HG03520 (cell line): ENCODE data around the gene JARID2.
"Not testable (repeated sequence)": the region's sequence is repeated elsewhere in the genome, so short reads cannot be mapped to it uniquely, and the experiment has no call there.

Experiments
- ATAC-seq: cut with Tn5 transposase; IDR thresholded peaks from one replicate; pipeline ENCODE4 v1.9.1; 2021; ENCODE audit warnings: mild to moderate bottlenecking, moderate library complexity; ENCODE audit not compliant: unreplicated experiment

The JARID2 gene

DNA sequence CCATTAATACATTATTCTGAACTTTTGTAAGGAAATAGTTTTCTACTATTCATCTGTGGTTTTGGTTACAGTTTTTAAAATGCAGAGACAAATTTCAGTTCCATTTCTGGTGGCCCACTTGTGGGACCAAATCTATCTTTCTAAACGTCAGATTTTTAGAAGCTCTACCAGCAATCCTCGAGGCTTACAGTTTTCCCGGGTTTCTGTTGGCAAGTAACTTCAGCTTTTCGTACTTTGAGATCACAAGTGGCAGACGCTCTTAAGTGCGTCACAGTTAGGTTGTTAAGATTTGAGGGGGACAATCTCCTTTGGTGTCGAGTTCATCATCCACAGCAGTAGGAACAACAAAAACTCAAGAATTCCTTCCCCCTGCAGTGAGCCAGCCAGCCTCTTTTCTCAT is 60.0 kb downstream of the JARID2 start:
- ATAC-seq = peak; percentile 6

DNA sequence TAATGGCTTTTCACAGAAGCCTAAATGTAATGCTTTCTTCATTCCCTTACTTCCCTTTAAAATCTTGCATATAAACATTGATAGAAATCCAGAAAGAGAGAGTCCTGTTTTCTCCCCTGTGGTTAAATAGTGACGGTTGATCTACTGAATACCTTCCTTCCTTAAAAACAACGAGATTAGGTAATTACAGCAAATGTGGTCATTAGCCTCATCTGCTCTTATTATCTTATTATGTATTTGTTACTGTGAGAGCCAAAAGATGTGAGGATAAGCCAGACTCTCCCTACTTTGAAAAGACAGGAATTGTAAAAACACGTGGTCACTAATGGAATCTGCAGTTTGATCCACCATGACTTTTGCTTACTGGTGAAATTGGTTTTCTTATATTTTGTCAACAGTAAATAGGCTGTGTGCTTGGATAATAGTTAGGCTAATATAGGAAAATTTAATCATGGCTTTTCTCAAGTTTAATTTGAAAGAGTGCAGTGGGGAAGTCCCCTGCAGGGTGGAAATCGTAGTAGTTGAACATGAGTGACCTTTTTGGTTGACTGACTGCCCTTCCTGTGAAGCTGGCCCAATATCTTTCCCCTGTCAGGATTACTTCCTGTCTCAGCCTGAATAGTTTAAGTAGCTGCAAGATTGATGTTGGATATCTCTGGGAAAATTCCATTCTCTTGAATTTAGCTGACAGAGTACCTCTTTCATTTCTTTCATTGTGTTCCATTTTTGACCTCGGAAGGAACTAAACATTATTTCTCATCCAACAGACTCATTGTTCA is 62.8 kb downstream of the JARID2 start:
- no peak for ATAC-seq

DNA sequence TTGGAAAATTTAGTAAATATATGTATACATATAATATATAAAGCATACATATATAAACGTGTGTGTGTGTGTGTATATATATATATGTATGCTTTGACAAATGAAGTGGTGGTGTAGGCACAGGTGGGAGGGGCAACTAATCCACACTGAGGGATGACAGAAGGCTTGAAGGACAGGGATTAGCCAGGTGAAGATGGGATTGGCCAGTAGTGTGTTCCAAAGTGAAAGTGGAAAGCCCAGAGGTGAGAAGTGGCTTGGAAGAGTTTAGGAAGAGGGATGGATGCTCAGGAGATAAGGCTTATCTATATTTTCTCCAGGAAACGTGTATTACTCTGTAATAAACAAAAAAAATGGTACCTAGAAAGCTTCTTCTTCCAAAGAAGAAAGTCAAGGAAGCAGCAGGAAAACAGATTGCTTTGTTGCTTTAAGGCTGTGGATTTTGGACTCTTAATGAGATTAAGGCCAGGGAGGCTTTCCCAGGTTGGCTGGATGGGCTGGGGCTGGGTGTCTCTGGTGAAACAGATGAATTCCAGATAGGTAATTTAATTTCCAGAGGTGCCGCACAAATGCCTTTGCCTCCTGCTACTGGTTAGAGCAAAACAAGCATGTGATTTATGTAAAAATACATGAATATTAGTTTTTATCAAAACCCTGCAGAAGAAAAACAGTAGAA is 63.9 kb downstream of the JARID2 start:
- no peak for ATAC-seq

DNA sequence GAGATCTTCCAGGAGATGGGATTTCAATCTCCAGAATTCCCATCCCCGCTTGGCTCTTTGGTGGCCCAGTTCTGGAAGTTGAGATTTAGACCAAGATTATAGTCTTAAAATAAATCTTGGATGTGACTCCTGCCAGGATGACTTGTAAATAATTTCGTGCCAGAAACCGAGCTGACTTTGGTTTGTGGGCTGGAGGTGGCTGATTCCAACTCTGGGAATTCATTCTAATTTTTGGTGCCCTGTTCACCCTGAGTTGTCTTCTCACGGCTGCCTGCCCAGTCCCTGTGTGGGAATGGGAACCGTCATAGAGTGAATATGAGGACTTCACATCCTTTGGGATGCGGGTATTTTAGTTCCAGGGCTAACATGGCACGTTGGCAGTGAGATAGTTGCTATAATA is 64.8 kb downstream of the JARID2 start:
- ATAC-seq = no peak

DNA sequence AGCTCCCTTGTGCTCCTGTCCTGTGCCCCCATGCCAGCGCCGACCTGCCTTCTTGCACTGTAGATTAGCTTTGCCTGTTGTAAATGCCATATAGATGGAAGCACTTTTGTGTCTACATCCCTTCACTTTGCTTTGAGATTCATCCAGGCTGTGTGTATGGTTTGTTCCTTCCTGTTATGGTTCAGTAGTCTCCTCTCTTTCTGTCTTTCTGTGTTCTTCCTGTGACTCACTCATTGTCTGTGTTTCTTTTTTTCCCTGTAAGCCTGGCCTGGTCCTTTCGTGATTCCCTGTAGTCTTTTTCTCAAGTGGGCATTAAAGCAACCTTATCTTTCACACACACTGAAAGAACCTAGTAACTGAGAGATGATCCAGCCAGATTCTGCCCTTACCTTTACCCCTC is 66.6 kb downstream of the JARID2 start:
- no peak for ATAC-seq

DNA sequence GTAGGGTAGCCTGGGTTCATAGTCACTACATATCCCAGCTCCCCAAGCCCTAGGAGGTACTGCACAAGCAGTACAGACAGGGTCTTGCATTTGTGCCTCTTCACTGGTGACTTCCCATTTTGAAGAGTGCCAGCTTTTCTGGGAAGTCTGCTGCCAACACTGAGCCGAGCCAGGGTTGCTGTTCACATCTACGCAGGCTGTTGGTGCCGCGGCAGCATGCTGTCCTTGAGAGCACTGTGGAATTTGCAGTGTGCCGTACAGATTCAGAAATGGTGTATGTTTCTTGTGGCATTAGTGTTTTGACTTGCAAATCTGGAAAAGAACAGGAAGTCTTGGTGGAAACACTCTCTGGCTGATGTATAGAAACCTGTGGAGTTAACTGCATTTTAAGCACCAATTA is 67.5 kb downstream of the JARID2 start:
- no peak for ATAC-seq

DNA sequence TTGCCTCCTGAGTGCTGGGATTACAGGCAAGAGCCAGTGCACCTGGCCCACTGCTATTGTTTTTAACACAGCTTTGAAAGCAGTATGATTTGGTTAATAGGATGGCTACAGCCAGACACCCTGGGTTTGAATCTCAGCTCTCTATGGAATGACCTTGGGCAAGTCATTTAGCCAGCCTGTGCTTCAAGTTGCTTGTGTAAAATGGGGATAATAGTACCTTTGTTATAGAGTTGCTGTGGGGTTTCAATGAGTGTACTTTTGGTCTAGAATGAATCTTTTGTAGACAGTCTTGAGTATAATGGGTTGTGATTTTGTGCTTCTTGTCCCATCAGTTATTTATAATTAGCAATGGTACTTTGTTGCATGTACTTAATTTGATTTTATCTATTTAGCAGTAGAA is 70.9 kb downstream of the JARID2 start:
- no peak for ATAC-seq

DNA sequence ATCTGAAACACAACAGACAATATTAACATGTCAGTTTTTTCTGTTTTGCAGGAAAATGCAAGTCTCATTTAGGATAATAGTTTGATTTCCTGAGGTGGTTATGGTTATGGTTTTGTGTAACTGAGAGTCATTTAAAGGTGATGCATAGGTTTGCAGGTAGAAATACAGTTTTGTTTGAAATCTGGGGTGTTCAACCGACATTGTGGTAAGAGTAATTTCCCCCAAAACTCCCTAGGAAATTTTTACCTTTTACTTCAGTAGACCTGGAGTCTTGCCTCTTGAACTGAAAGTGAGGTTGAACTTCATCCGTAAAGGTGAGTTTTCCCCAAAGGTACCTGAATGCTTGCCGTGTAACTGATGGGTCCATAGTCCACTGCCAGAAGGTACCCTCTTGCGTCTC is 71.4 kb downstream of the JARID2 start:
- ATAC-seq = no peak

DNA sequence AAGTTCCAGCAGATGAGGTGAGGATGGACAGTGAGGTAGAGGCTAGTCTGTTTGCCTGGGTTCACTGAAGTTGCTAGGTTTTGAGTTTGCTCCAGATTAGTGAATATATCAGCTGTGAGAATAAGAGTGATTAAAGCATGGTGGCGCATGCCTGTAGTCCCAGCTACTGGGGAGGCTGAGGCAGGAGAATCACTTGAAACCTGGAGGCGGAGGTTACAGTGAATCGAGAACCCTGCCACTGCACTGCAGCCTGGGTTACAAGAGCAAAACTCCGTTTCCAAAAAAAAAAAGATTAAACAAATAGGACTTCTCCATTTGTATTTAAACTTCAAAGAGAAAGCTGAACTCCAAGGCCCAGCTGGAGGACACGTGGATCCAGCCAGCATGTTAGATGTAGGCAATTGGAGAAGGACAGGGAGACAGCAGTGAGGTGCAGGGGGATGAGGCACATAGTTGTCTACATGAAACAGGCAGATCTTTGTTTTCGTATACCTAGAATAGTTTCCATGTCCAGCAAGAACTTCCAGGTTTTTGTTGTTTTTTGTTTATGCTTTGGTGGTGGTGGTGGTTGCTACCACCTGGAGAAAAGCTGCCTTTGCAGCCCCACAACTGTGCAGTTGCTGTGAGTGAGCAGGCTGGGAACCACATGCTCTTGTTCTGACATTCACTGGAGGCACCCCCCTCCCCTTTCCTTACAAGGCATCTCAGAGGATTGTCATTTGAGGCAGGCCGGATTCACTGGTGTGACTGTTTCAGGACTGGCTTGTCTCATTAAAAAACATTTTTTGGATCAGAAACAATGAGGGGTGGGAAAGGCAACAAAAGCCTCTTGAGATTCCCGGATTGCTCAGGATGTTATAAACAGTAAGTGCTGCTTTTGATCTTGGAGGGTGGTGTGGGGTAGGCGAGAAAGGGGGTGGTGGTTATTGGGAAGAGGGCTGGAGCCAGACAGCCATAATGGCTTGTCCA is 72.3 kb downstream of the JARID2 start:
- ATAC-seq = no peak

DNA sequence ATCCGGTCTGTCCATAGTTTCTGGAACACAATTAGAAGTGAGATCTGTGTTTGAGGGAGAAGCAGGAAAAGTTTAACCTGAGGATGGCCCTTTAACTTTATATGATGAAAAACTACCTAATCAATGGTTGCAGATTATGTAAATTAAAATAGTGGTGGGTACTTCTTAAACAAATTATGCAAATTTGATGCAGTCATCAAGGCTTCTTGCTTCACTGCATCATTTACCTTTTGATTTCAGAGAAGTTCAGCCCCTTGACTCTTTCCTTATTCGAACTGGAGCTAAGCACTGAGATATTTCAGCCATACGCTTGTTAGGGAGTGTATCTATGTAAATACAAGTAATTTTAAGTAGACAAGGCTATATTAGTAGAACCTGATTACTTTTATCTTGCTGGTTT is 73.8 kb downstream of the JARID2 start:
- no peak for ATAC-seq

DNA sequence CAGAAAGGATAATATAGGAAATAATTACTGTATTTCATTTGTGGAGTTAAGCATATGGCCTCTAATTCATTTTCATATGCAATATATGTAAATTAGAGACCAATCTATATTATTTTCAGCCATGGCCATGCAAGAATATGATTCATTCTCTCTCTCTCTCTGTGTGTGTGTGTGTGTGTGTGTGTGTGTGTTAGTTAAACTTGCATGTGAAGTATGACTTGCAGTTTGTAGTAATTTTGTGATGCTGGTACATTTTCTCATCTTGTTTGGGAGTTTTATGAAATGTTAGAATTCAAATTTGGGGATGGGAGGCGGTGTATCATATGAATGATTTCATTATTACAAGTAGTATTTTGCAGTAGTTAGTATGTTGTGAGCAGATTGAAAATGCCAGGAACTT is 74.8 kb downstream of the JARID2 start:
- ATAC-seq = no peak

DNA sequence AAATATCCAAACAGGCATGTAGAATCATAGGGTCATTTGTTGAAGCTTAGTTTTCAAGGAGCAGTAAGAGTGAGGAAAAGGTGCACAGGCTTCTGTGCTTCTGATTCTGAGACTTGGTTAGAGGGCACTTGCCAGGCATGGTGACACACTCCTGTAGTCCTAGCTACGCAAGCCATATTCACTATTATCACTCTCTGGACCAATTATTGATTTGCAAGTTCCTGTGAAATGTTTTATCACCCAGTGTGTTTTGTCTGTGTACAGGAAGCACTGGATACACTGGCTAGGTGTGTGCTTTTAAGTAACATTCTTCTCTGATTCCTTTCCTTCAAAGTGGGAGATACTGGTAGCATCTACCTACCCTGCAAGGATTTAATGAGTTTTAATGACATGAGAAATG is 76.3 kb downstream of the JARID2 start:
- ATAC-seq = no peak

DNA sequence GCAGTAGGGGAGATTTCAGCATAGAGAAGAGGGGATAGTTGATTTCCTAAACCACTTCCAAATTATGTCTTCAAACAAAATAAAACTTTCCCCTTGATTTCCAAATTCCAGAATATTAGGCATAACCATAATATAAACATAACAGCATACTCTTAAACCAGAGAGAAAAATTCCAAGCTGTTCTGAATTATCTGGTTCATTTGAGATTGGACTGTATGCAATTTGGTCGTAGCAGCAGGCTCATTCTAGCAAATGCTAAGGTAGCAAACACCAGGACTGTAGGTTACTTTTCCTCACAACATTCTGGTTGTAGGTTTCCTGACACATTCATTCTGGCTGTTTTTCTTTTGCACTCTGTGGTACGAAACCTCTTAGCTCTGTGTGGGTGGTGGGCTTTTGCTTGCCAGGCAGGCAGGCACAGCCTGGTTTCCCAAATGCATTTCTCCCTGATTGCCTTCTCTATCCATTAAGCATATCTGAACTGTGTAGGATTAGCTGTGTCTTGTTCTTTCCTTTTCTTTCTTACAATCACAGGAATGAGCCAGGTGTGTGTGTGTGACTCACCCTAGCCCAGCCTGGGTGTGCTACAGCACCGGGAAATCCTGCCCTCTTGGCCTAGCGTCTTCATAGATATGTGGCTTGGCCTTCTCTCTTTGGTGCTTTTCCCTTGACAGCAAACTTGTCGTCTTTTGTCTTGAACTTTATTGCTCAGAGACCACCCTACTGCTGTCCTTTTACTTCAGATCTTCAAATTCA is 77.1 kb downstream of the JARID2 start:
- ATAC-seq = no peak

DNA sequence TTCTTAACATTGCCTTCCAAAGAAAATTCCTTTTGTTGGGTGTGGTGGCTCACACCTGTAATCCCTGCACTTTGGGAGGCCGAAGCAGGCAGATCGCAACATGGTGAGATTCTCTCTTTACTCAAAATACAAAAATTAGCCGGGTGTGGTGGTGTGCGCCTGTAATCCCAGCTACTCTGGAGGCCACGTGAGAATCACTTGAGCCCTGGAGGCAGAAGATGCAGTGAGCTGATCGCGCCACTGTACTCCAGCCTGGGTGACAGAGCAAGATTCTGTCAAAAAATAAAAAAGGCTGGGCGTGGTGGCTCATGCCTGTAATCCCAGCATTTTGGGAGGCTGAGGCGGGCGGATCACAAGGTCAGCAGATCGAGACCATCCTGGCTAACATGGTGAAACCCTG is 77.7 kb downstream of the JARID2 start:
- ATAC-seq = not testable (repeated sequence)

DNA sequence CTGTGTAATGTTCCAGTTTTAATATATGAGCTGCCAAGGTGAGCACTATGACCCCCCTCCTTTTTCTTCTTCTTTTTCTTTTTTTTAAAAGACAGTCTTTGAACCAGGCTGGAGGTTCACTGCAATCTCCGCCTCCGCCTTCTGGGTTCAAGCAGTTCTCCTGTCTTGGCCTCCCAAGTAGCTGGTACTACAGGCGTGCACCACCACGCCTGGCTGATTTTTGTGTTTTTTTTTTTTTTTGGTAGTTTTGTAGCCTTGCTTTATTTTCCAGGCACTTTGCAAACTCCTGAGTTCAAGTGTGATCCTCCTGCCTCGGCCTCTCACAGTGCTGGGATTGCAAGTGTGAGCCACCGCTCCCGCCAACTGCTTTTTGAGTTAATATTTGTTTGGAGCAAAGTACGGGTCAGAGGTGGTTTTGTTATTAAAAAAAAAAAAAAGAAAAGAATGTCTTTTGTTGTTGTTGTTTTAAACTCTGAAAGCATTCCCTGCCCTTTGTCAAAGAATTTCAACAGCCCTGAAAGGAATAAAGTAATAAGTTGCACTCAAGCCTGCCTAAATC is 78.6 kb downstream of the JARID2 start:
- no peak for ATAC-seq

DNA sequence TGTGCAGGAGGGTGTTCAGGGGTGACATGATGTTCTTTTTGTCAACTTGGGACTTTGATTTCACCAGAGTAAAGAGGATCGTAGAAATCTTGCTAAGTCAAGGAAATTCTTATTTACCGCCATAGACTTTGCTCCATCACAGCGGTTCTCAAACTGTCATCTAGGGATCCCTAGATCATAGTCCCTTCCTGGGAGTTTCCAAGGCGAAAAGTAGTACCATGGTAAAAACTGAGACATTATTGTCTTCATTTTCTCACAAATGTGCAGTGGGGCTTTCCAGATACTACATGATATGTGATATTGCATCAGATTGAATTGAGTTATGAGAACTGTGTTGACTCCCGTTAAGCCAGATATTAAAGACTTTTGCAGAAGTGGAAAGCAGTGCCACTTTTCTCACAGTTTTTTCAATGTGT is 79.7 kb downstream of the JARID2 start:
- no peak for ATAC-seq

DNA sequence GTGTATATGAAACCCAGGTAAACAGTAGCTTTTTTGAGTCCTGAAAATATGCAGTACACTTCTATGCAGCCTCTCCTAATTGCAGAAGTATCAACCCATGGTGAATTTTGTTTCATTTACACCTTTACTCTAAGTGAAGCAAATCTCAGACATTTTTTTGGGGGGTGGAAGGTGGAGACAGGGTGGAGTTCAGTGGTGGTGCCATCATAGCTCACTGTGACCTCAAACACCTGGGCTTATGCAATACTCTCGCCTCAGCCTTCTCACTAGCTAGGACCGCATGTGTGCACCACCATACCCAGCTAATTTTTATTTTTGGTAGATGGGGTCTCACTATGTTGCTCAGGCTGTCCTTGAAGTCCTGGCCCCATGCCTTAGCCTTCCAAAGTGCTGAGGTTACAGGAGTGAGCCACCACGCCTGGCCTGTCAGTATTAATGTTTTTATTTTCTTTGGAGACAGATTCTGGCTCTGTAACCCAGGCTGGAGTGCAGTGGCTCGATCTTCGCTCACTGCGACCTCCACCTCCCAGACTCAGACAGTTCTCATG is 80.3 kb downstream of the JARID2 start:
- no peak for ATAC-seq

DNA sequence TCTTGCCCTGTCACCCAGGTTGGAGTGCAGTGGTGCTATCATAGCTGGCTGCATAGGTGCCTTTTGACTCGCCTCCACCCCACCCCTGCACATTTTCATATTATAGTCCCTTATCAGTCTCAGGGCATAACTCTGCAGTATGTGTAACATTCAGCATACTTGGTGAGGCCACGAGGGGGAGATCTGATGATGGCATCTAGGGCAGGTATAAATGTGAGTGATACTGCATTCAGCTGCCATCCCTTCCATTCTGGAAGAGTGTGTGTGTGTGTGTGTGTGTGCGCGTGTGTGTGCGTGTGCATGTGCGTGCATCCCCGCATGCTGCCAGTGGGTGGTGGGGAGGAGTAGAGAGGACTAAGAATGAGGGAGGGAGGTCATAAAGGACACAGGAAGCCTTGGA is 81.4 kb downstream of the JARID2 start:
- no peak for ATAC-seq

DNA sequence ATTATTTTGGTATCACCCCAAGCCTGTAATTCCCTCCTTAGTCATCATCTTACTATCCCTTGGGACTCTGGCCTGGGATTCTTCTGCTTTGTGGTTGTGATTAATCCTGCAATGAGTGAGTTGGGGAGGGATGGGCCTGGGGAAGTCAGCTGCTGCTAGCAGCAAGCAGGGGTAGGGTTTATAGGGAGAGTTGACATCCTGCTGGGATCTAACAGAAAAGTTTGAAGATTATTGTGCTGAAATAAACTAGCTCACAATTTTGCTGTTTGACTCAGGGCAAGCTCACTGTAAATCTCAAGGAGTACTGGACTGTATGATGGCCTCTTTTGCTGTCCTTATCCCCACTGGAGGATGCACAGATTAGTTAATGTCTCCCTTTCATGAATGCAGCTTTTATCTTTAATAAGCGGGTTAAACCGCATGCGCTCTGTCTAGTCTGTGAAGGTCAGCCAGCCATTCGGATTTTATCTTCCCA is 83.4 kb downstream of the JARID2 start:
- ATAC-seq = no peak
